GM10266 (cell line): Measurements from ENCODE around the gene AOPEP.

Experiments
- DNase-seq: peaks from one replicate; pipeline ENCODE4 v3.0.0; 2012; ENCODE audit errors: extremely low spot score
- TF ChIP-seq, protein P1 (sequence below): IDR thresholded peaks from 2 replicates; pipeline ENCODE4 v1.5.1; 2012; ENCODE audit warnings: mild to moderate bottlenecking, low read depth; ENCODE audit not compliant: control insufficient read depth, insufficient read depth; ENCODE audit errors: missing control alignments

The AOPEP gene

DNA sequence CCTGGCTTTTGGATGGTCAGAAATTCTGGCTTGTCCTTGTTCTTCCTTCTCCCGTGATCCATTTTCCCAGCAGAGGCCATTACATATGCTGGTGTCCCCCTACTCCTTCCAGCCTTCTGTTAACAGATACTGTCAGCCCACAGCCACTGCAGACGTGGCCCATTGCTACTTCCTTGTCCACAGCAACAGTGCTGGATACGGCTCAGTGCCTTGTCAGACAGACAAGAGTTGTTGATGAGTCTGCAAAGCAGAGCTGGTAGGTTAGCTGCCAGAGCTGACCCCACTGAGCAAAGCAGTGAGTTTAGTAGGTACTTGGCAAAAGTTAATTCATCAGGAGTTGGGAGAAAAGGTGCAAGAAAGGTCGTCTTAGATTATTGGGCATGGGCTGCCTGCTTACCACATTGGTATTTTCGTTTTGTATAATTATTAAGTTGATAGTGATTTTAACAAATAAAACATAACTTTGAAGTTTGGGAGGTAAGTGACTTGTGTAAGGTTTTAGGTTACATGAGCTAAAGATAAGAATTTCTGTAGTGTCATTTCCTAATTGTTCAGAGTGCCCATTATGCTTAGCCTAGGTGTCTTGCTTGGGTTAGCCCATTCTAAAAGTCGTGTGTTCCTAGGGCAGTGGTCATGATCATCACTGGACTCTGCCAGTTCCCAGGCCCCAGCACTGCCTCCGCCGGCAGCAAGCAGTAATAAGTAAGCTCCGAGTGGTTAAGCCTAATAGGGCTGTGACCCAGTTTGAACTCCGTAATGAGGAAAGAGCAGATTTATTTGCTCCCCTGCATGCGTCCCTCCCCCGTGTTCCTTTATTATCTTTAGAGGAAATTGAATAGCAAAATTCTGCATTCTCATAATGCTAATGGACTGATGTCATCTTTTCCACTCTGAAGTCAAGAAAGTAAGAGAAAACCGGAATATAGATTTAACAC is 299.0 kb downstream of the AOPEP start:
- no peak for DNase-seq
- TF ChIP-seq, protein P1, sequence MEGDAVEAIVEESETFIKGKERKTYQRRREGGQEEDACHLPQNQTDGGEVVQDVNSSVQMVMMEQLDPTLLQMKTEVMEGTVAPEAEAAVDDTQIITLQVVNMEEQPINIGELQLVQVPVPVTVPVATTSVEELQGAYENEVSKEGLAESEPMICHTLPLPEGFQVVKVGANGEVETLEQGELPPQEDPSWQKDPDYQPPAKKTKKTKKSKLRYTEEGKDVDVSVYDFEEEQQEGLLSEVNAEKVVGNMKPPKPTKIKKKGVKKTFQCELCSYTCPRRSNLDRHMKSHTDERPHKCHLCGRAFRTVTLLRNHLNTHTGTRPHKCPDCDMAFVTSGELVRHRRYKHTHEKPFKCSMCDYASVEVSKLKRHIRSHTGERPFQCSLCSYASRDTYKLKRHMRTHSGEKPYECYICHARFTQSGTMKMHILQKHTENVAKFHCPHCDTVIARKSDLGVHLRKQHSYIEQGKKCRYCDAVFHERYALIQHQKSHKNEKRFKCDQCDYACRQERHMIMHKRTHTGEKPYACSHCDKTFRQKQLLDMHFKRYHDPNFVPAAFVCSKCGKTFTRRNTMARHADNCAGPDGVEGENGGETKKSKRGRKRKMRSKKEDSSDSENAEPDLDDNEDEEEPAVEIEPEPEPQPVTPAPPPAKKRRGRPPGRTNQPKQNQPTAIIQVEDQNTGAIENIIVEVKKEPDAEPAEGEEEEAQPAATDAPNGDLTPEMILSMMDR, result no peak

DNA sequence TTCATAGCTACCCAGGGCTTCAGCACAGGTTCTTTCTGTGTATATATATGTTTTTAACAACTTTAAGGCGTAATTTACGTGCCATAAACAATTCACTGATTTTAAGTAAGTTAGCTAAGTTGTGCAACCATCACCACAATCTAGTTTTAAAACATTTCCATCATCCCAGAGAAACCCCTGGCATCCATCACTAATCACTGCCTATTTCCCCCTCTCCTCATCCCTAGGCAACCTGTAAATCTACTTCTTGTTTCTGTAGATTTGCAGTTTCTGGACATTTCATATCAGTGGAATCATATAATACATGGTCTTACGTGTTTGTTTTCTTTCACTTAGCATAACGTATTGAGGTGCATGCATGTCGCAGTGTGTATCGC is 299.6 kb downstream of the AOPEP start:
- DNase-seq, result no peak

DNA sequence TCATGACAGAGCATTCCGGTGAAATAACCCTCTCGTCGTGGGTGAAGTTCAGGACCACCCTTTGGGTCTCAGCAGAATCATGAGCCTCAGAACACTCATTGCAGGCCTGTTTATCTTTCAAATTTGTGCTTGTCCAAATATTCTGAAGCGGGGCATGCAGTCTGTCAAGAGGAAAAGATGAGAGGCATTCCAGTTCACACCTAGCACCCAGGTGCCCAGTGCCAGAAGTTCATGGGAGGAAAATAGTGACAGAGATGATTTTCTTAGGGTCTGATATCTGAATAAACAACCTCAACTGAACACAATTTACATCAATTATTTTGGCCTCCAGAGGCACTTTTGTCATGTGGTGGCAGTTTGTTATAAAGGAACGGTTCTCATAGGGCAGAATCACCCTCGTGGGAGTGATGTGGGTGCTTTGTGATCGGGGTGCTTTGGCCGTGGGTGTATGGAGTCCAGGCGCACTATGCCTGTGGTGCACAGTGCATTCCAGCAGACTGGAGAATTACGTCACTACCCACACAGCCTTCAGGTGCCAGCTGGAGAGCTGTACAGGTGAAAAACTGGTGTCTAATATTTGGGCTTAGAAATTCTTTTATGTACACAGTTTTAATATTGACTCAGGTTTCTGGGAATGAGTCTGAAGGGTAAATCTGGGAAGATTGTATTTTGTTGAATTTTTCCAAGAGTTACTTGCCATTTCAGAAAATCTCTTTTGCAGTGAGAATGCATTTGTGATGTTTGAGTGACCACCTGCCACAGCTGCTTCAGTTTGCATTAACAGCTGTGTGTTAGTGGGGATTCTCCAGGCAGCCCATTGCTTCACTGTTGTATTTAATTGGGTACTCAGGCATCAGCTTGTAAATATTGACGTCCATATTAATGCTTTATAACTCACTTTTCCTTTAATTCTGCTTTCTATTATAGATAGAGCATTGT is 301.7 kb downstream of the AOPEP start:
- DNase-seq, result no peak
- TF ChIP-seq, protein P1, result no peak

More for the DNA sequence above, 299.6 kb downstream of the AOPEP start:
- TF ChIP-seq, protein P1, result no peak

DNA sequence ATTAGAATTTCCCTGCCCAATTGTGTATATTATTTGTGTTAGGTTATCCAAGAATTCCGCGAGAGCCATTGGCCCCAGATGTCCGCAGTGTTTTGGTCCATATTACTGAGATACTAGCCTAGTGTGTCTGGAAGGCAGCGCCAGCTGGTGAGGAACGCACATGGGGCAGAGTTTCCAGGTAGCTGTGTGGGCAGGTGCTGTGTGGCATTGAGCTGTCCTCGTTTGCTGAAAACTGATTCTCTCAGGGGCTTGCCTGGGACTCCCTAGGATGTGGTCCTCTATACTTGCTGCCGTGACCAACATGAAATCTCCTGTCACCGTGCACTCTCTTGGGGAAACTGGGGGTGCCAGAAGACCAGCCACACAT is 302.3 kb downstream of the AOPEP start:
- DNase-seq, result no peak
- TF ChIP-seq, protein P1, result no peak

DNA sequence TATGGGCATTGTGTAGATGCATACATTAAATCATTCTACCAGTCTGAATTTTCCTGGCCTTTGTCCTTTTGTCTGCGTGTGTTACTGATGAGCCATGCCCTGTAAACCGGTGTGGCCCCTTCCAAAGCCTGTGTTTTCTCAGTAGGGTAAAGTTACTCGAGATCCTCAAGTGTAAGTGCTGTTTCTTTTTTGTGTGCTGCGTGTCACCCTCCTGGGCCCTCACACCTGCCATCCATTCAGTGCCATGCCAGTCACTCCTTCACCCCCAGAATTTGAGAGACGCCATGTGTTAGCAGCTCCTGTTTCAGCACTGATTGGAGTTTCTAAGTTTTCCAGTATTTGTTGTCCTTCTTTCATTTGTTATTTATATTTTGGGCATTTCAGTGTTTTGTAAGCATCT is 302.8 kb downstream of the AOPEP start:
- TF ChIP-seq, protein P1, result no peak
- DNase-seq, result no peak

DNA sequence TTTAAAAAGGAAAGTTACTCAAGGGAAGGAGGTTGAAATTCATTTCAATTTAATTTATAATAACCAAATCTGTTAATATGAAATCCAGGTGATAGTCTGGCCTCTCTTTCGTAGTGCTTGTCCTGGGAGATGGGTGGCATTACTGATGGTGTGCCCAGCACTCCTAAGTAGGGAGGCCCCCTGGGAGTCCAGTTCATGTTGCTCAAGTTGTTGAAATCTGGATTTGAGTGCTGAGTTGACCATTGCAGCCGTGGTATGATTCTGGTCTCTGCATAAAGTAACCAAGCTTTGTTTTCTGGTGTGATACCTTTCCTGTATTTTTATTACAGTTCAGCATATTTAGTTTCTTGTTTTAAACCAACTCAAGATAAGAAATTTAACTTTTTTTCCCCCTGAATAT is 303.2 kb downstream of the AOPEP start:
- TF ChIP-seq, protein P1, result no peak
- DNase-seq, result no peak

DNA sequence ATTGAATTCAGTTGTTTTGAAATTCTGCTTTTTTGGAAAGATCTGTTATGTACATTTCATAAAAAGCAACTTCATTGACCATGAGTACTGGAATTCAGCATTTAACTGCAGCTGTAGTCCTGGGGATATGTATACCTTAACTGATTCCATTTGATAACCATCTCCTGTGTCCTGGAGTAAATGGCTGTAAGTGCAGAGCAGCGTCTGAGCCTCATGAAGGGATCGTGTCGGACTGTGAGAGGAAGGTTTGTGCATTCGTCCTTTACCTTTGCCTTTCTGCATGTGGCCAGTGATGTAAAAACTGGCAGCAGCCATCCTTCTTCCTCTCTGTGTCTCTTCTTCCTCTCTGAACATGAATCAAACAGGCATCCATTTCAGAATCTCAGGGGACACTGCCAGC is 303.8 kb downstream of the AOPEP start:
- TF ChIP-seq, protein P1, result no peak
- no peak for DNase-seq
